Measurements from ENCODE around the gene CCDC171.

Gene CCDC171

DNA sequence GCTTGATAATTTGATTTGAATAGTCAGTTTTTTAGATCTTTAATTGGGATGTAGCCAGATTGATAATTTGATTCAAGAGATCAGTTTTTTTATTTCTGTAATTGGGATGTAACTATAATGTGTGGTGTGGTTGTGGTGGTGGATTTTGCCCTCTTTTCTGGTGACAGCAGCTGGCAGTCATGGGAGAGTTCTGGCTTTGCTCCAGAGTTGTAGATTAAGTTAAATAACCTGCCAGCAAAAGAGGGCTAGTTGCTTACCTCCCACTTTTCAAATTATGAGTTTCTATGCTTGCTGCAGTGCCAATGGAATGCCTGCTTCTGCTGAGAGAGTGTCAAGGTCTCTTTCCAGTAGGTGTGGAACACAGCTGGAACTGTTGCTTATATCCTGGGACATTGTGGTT, 315.1 kb downstream of the CCDC171 start:
- no peaks in the 10 kb centered on the region for H3K27me3 Mint-ChIP-seq (ENCODE audit: low read depth)
- no peak overlapping the region for H3K27ac Mint-ChIP-seq
- H3K36me3 Mint-ChIP-seq (ENCODE audit: low read depth), result no peaks in the 10 kb centered on the region
- H3K4me1 Mint-ChIP-seq (ENCODE audit: low read depth), result no peaks in the 10 kb centered on the region
- no peak for DNase-seq (ENCODE audit: low spot score)
- H3K9me3 Mint-ChIP-seq, result no peaks in the 10 kb centered on the region
- no peak overlapping the region for H3K4me3 Mint-ChIP-seq

GRCh38 chr9:15873573-15874177, 320.8 kb downstream of the CCDC171 start:
- H3K27me3 Mint-ChIP-seq (ENCODE audit: low read depth), result no peaks in the 10 kb centered on the region
- no peaks in the 10 kb centered on the region for H3K9me3 Mint-ChIP-seq
- no peak overlapping the region for H3K27ac Mint-ChIP-seq
- H3K4me3 Mint-ChIP-seq, result no peak overlapping the region
- H3K4me1 Mint-ChIP-seq (ENCODE audit: low read depth), result no peaks in the 10 kb centered on the region
- no peaks in the 10 kb centered on the region for H3K36me3 Mint-ChIP-seq (ENCODE audit: low read depth)
- DNase-seq (ENCODE audit: low spot score), result no peak

DNA sequence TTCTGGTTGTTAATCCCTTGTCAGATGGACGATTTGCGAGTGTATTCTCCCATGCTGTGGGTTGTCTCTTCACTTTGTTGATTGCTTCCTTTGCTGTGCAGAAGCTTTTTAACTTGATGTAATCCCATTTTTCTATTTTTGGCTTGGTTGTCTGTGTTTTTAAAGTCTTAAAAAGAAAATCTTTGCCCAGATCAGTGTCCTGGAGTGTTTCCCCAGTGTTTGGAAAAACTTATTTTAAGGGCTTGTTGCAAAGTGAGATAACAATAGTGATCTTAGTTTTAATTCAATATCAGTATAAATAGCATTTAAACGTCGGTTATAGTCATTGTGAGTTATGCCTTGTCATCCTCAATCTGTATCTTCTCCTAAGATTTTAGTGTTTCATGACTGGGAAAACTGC, 329.5 kb downstream of the CCDC171 start:
- Mint-ChIP-seq H3K27ac (no peak overlapping the region), H3K4me3 (no peak overlapping the region), H3K4me1 (ENCODE audit: low read depth) (no peaks in the 10 kb centered on the region), H3K27me3 (ENCODE audit: low read depth) (no peaks in the 10 kb centered on the region), H3K36me3 (ENCODE audit: low read depth) (no peaks in the 10 kb centered on the region), H3K9me3 (no peaks in the 10 kb centered on the region)
- DNase-seq (ENCODE audit: low spot score), result no peak

DNA sequence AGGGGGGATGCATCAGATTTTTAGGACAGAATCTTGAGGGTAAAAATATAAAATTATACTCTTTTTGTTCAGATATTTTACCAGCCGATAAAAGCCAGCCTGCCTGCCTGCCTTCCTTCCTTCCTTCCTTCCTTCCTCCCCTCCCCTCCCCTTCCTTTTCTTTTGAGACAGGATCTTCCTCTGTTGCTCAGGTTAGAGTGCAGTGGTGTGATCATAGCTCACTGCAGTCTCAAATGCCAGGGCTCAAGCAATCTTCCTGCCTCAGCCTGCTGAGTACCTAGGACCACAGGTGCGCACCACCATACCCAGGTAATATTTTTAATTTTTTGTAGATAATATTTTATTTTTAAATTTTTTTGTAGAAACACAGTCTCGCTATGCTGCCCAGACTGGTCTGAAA, 330.0 kb downstream of the CCDC171 start:
- H3K4me3 Mint-ChIP-seq, result no peak overlapping the region
- no peaks in the 10 kb centered on the region for H3K9me3 Mint-ChIP-seq
- H3K36me3 Mint-ChIP-seq (ENCODE audit: low read depth), result no peaks in the 10 kb centered on the region
- DNase-seq (ENCODE audit: low spot score), result no peak
- no peaks in the 10 kb centered on the region for H3K27me3 Mint-ChIP-seq (ENCODE audit: low read depth)
- no peaks in the 10 kb centered on the region for H3K4me1 Mint-ChIP-seq (ENCODE audit: low read depth)
- no peak overlapping the region for H3K27ac Mint-ChIP-seq

DNA sequence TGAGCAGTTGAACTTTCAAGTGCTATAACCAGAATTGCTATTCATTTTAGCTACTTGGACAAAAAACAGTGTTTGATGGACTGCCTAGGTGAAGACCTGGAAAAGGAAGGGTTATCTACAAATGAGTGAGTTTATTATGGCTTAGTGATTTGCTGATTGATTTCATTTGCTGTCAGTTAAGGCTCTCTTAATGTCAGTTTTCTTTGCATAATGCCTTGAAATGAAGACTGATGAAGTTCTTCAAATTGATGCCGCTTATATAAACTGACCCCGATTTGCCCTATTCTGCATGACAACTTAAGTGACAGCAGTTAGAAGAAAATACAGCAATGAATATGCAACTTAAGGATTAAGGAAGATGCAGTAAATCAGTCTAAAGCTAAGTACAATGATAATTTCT, 332.6 kb downstream of the CCDC171 start:
- Mint-ChIP-seq H3K4me3 (no peak overlapping the region), H3K9me3 (no peaks in the 10 kb centered on the region), H3K36me3 (ENCODE audit: low read depth) (no peaks in the 10 kb centered on the region), H3K27ac (no peak overlapping the region), H3K27me3 (ENCODE audit: low read depth) (no peaks in the 10 kb centered on the region), H3K4me1 (ENCODE audit: low read depth) (no peaks in the 10 kb centered on the region)
- DNase-seq (ENCODE audit: low spot score), result no peak

GRCh38 chr9:15889555-15889954, 336.7 kb downstream of the CCDC171 start:
- Mint-ChIP-seq H3K36me3 (ENCODE audit: low read depth) (no peaks in the 10 kb centered on the region), H3K27me3 (ENCODE audit: low read depth) (no peaks in the 10 kb centered on the region), H3K9me3 (no peaks in the 10 kb centered on the region), H3K4me1 (ENCODE audit: low read depth) (no peaks in the 10 kb centered on the region), H3K27ac (no peak overlapping the region), H3K4me3 (no peak overlapping the region)
- DNase-seq (ENCODE audit: low spot score), result no peak

- no peak for DNase-seq (ENCODE audit: low spot score)
- Mint-ChIP-seq H3K4me1 (ENCODE audit: low read depth) (no peaks in the 10 kb centered on the region), H3K36me3 (ENCODE audit: low read depth) (no peaks in the 10 kb centered on the region), H3K27me3 (ENCODE audit: low read depth) (no peaks in the 10 kb centered on the region), H3K9me3 (peaks cover 20% of the 10 kb centered on the region), H3K27ac (no peak overlapping the region), H3K4me3 (no peak overlapping the region)
Measured at GRCh38 chr9:15901572-15901971, 348.7 kb downstream of the CCDC171 start.

GRCh38 chr9:15909297-15909696, 356.5 kb downstream of the CCDC171 start:
- no peak overlapping the region for H3K4me3 Mint-ChIP-seq
- DNase-seq (ENCODE audit: low spot score), result no peak
- H3K36me3 Mint-ChIP-seq (ENCODE audit: low read depth), result no peaks in the 10 kb centered on the region
- H3K4me1 Mint-ChIP-seq (ENCODE audit: low read depth), result no peaks in the 10 kb centered on the region
- no peak overlapping the region for H3K27ac Mint-ChIP-seq
- no peaks in the 10 kb centered on the region for H3K27me3 Mint-ChIP-seq (ENCODE audit: low read depth)
- H3K9me3 Mint-ChIP-seq, result peaks cover 32% of the 10 kb centered on the region

GRCh38 chr9:15915711-15916110, 362.9 kb downstream of the CCDC171 start:
- DNase-seq (ENCODE audit: low spot score), result no peak
- H3K27ac Mint-ChIP-seq, result no peak overlapping the region
- no peak overlapping the region for H3K4me3 Mint-ChIP-seq
- no peaks in the 10 kb centered on the region for H3K27me3 Mint-ChIP-seq (ENCODE audit: low read depth)
- no peaks in the 10 kb centered on the region for H3K4me1 Mint-ChIP-seq (ENCODE audit: low read depth)
- no peaks in the 10 kb centered on the region for H3K36me3 Mint-ChIP-seq (ENCODE audit: low read depth)
- H3K9me3 Mint-ChIP-seq, result peaks cover 29% of the 10 kb centered on the region

GRCh38 chr9:15927161-15927560, 374.3 kb downstream of the CCDC171 start:
- Mint-ChIP-seq H3K27me3 (ENCODE audit: low read depth) (no peaks in the 10 kb centered on the region), H3K9me3 (no peaks in the 10 kb centered on the region), H3K27ac (no peak overlapping the region), H3K4me1 (ENCODE audit: low read depth) (no peaks in the 10 kb centered on the region), H3K36me3 (ENCODE audit: low read depth) (no peaks in the 10 kb centered on the region), H3K4me3 (no peak overlapping the region)
- DNase-seq (ENCODE audit: low spot score), result no peak

DNA sequence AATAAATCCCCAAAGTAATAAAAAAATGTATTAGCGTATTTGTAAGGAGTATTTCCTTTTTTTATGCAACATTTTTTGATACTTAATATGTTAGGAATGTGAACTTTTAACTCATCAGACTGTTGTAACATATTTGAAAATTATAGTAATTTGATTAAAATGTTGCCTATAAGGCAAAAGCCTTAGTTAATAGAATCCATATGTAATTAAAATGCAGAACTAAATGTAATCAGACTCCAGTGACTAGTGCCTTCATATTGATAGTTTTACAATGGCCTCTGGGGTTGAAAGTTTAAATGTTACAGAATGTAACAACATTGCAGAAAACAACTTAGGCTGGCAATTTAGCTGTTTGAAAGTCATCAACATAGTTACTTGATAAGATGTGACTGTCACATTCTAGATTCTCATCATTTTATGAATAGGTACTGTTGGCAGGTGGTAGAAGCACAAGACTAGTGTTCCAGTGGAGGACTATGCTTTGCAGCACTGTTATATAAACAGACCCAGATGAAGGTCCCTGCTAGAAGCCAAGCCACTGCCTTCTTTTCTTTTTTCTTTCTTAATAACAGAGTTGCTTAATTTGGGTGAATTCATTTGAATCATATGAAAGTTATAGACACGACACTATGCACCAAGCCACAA, 382.9 kb downstream of the CCDC171 start:
- Mint-ChIP-seq H3K36me3 (ENCODE audit: low read depth) (no peaks in the 10 kb centered on the region), H3K27me3 (ENCODE audit: low read depth) (no peaks in the 10 kb centered on the region), H3K27ac (no peak overlapping the region), H3K4me1 (ENCODE audit: low read depth) (no peaks in the 10 kb centered on the region), H3K9me3 (no peaks in the 10 kb centered on the region), H3K4me3 (no peak overlapping the region)
- DNase-seq (ENCODE audit: low spot score), result no peak

- Mint-ChIP-seq H3K36me3 (ENCODE audit: low read depth) (no peaks in the 10 kb centered on the region), H3K27me3 (ENCODE audit: low read depth) (no peaks in the 10 kb centered on the region)
Measured at GRCh38 chr9:15936306-15936921, 383.6 kb downstream of the CCDC171 start.

GRCh38 chr9:15942831-15943424, 390.1 kb downstream of the CCDC171 start:
- Mint-ChIP-seq H3K4me3 (no peak overlapping the region), H3K27me3 (ENCODE audit: low read depth) (no peaks in the 10 kb centered on the region), H3K27ac (no peak overlapping the region), H3K9me3 (no peaks in the 10 kb centered on the region), H3K4me1 (ENCODE audit: low read depth) (no peaks in the 10 kb centered on the region), H3K36me3 (ENCODE audit: low read depth) (no peaks in the 10 kb centered on the region)
- no peak for DNase-seq (ENCODE audit: low spot score)

More at GRCh38 chr9:15936306-15936921, 383.6 kb downstream of the CCDC171 start:
- H3K4me1 Mint-ChIP-seq (ENCODE audit: low read depth), result no peaks in the 10 kb centered on the region
- DNase-seq (ENCODE audit: low spot score), result no peak
- H3K27ac Mint-ChIP-seq, result no peak overlapping the region
- H3K4me3 Mint-ChIP-seq, result no peak overlapping the region
- H3K9me3 Mint-ChIP-seq, result no peaks in the 10 kb centered on the region

- Mint-ChIP-seq H3K27ac (no peak overlapping the region), H3K27me3 (ENCODE audit: low read depth) (no peaks in the 10 kb centered on the region), H3K9me3 (no peaks in the 10 kb centered on the region), H3K4me3 (no peak overlapping the region), H3K36me3 (ENCODE audit: low read depth) (no peaks in the 10 kb centered on the region), H3K4me1 (ENCODE audit: low read depth) (no peaks in the 10 kb centered on the region)
- DNase-seq (ENCODE audit: low spot score), result no peak
Measured at GRCh38 chr9:15944341-15944740, 391.5 kb downstream of the CCDC171 start.
